Measurements from ENCODE around the gene ARHGAP23. TPM values are rescaled to one million over a fixed set of nuclear protein-coding genes. Genes with fewer than 3 reads are reported as not detected.

Gene ARHGAP23
- total RNA-seq, 4 donors from 2014 or later, result 2.6 to 119 (median 15.2) TPM

DNA sequence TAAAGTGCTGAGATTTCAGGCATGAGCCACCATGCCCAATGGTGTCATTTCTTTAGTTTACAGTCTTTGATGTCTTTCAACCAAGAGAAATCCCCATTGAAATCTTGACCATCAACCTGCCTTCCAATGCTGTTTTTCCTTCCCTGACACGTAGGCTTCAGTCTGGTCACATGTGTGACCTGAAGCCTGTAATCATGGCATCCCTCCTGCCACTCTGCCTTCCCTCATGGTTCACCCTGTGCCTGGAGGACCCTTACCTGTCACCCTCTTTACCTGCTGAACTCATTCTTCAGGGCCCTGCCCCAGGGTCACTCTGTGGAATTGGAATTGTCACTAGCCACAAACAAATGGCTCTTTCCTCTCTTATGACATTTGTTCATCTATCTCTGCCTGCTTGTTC lies 18.1 kb upstream of the ARHGAP23 start:
- no peak for DNase-seq
- TF ChIP-seq, protein P1, sequence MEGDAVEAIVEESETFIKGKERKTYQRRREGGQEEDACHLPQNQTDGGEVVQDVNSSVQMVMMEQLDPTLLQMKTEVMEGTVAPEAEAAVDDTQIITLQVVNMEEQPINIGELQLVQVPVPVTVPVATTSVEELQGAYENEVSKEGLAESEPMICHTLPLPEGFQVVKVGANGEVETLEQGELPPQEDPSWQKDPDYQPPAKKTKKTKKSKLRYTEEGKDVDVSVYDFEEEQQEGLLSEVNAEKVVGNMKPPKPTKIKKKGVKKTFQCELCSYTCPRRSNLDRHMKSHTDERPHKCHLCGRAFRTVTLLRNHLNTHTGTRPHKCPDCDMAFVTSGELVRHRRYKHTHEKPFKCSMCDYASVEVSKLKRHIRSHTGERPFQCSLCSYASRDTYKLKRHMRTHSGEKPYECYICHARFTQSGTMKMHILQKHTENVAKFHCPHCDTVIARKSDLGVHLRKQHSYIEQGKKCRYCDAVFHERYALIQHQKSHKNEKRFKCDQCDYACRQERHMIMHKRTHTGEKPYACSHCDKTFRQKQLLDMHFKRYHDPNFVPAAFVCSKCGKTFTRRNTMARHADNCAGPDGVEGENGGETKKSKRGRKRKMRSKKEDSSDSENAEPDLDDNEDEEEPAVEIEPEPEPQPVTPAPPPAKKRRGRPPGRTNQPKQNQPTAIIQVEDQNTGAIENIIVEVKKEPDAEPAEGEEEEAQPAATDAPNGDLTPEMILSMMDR (IDR thresholded peaks at IDR 0.05), result no peak
- TF ChIP-seq POLR2A (IDR thresholded peaks at IDR 0.05), result no peak
- Histone ChIP-seq H3K27ac (no peak overlapping the region), H3K4me1 (no peaks in the 10 kb centered on the region), H3K36me3 (no peaks in the 10 kb centered on the region), H3K9me3 (no peaks in the 10 kb centered on the region), H3K4me3 (no peak overlapping the region), H3K27me3 (no peaks in the 10 kb centered on the region)
- intact Hi-C loops (cut with DNase I; ENCODE audit: low total_unique reads), result no loop called here

- no peaks in the 10 kb centered on the region for H3K27me3 ChIP-seq
- intact Hi-C loops (cut with DNase I; ENCODE audit: low total_unique reads), result loop anchor here (5.0 kb wide), 1 partner anchor 68 kb away; no protein-coding TSS in a partner anchor
- no peaks in the 10 kb centered on the region for H3K36me3 ChIP-seq
- no peaks in the 10 kb centered on the region for H3K9me3 ChIP-seq
- H3K4me1 ChIP-seq, result peaks cover 0 to 8% of the 10 kb centered on the region in 2 donors
- H3K4me3 ChIP-seq, result no peak overlapping the region
- no peak overlapping the region for H3K27ac ChIP-seq
- DNase-seq, result no peak
- TF ChIP-seq, protein P1 (IDR thresholded peaks at IDR 0.05), result no peak
- no peak for TF ChIP-seq POLR2A (IDR thresholded peaks at IDR 0.05)
These were observed 12.7 kb upstream of the ARHGAP23 start for GRCh38 chr17:38415250-38416194.

- peaks cover 0 to 21% of the 10 kb centered on the region in 2 donors for H3K4me1 ChIP-seq
- H3K4me3 ChIP-seq, result no peak overlapping the region
- intact Hi-C loops (cut with DNase I; ENCODE audit: low total_unique reads), result loop anchor here (5.0 kb wide), 1 partner anchor 70 kb away; no protein-coding TSS in a partner anchor
- H3K27ac ChIP-seq, result no peak overlapping the region
- H3K36me3 ChIP-seq, result no peaks in the 10 kb centered on the region
- no peaks in the 10 kb centered on the region for H3K27me3 ChIP-seq
- no peaks in the 10 kb centered on the region for H3K9me3 ChIP-seq
- no peak for TF ChIP-seq POLR2A (IDR thresholded peaks at IDR 0.05)
- TF ChIP-seq, protein P1 (IDR thresholded peaks at IDR 0.05), result no peak
- no peak for DNase-seq
These were observed 11.4 kb upstream of the ARHGAP23 start for GRCh38 chr17:38416840-38417209.

GRCh38 chr17:38417210-38417951 lies 10.9 kb upstream of the ARHGAP23 start:
- intact Hi-C loops (cut with DNase I; ENCODE audit: low total_unique reads), result loop anchor here (5.0 kb wide), 1 partner anchor 70 kb away; no protein-coding TSS in a partner anchor
- DNase-seq, result no peak

More at GRCh38 chr17:38417210-38417951, 10.9 kb upstream of the ARHGAP23 start:
- no peak for TF ChIP-seq POLR2A (IDR thresholded peaks at IDR 0.05)
- TF ChIP-seq, protein P1 (IDR thresholded peaks at IDR 0.05), result no peak
- H3K9me3 ChIP-seq, result no peaks in the 10 kb centered on the region
- H3K27me3 ChIP-seq, result no peaks in the 10 kb centered on the region
- no peak overlapping the region for H3K4me3 ChIP-seq
- H3K36me3 ChIP-seq, result no peaks in the 10 kb centered on the region
- peaks cover 0 to 26% of the 10 kb centered on the region in 2 donors for H3K4me1 ChIP-seq
- no peak overlapping the region for H3K27ac ChIP-seq
